Body of pancreas (tissue), 4 donors: ENCODE results near the gene SFT2D2.

ENCODE experiments used
- POLR2A ChIP-seq, 3 donors: fragments of 450-650 bp; IDR thresholded peaks; one replicate each; pipeline ENCODE4 v1.6.1; 2016; ENCODE audit warnings: antibody characterized with exemption in 3 of 3, mild to moderate bottlenecking in 2 of 3
- TF ChIP-seq, protein P1 (sequence below), 7 experiments: fragments of 450-650 bp in 4 of 7; fragments of 200-600 bp in 3 of 7; sonication (generic) in 3 of 7; IDR thresholded peaks; one replicate each; pipeline ENCODE4 v1.5.1; 2016 to 2019; ENCODE audit warnings: antibody characterized with exemption in 7 of 7

DNA sequence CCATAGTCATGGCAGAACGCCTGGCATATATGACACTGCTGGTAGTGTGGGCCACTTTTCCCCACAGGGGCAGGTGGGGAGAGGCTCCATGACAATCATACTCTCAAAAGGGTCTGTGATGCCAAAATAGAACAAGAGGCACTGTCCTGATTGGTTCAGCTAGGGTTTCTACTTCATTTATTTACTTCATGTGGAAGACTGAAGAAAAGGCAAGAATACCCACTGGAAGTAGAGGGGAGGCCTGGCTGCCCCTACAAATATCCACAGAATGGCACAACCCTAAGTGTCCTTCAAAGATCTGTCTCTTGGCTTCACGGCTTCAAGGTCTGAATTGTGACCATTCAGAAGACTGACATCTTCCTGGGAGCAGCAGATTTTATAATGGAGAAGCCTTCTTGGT is 4.5 kb upstream of the SFT2D2 start:
- TF ChIP-seq, protein P1, sequence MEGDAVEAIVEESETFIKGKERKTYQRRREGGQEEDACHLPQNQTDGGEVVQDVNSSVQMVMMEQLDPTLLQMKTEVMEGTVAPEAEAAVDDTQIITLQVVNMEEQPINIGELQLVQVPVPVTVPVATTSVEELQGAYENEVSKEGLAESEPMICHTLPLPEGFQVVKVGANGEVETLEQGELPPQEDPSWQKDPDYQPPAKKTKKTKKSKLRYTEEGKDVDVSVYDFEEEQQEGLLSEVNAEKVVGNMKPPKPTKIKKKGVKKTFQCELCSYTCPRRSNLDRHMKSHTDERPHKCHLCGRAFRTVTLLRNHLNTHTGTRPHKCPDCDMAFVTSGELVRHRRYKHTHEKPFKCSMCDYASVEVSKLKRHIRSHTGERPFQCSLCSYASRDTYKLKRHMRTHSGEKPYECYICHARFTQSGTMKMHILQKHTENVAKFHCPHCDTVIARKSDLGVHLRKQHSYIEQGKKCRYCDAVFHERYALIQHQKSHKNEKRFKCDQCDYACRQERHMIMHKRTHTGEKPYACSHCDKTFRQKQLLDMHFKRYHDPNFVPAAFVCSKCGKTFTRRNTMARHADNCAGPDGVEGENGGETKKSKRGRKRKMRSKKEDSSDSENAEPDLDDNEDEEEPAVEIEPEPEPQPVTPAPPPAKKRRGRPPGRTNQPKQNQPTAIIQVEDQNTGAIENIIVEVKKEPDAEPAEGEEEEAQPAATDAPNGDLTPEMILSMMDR (IDR thresholded peaks at IDR 0.05) = no peak
- no peak for TF ChIP-seq POLR2A (IDR thresholded peaks at IDR 0.05)
